ENCODE results near the gene FBXW11.

DNA sequence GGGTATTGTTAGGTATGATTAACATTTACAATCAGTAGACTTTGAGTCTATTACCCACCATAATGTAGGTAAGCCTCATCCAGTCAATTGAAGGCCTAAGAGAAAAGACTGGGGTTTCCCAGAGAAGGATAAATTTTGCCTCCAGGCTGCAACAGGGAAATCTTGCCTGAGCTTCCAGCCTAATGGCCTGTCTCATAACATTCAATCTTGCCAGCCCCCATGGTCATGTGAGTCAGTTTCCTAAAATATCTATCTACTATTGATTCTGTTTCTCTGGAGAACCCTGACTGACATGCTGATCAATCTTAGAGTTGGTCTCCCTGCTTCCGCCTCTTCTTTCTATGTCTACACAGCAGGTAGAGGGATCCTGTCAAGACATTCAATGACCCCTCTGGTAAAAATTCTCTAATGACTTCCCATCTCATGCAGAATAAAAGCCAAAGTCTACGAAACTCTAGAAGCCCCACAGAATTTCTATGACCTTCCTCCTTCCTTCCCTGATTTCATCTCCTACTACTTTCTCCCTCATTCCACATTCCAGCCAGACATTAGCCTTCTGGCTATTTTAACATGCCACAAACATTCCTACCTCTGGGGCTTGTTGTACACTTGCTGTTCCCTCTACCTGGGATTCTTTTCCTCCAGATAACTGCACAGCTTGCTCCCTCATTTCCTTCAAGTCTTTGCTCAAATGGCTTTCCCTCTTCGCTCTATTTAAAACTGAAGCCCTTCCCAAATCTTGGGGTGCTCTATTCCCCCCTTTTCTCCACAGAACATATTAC, 60.2 kb downstream of the FBXW11 start:
- TF ChIP-seq, protein P1, sequence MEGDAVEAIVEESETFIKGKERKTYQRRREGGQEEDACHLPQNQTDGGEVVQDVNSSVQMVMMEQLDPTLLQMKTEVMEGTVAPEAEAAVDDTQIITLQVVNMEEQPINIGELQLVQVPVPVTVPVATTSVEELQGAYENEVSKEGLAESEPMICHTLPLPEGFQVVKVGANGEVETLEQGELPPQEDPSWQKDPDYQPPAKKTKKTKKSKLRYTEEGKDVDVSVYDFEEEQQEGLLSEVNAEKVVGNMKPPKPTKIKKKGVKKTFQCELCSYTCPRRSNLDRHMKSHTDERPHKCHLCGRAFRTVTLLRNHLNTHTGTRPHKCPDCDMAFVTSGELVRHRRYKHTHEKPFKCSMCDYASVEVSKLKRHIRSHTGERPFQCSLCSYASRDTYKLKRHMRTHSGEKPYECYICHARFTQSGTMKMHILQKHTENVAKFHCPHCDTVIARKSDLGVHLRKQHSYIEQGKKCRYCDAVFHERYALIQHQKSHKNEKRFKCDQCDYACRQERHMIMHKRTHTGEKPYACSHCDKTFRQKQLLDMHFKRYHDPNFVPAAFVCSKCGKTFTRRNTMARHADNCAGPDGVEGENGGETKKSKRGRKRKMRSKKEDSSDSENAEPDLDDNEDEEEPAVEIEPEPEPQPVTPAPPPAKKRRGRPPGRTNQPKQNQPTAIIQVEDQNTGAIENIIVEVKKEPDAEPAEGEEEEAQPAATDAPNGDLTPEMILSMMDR (IDR thresholded peaks at IDR 0.05) = no peak
- no peak for TF ChIP-seq POLR2A (IDR thresholded peaks at IDR 0.05)
